HG03159 (cell line): ENCODE measurements around the gene CCDC178.
A peak's percentile ranks its signal among the peaks of the same experiment; 100 is the strongest.
"Not testable (repeated sequence)": the region's sequence is repeated elsewhere in the genome, so short reads cannot be mapped to it uniquely, and the experiment has no call there.

Source experiments
- ATAC-seq: cut with Tn5 transposase; IDR thresholded peaks from one replicate; pipeline ENCODE4 v1.9.1; 2021; ENCODE audit warnings: mild to moderate bottlenecking, moderate library complexity; ENCODE audit not compliant: unreplicated experiment

The CCDC178 gene

DNA sequence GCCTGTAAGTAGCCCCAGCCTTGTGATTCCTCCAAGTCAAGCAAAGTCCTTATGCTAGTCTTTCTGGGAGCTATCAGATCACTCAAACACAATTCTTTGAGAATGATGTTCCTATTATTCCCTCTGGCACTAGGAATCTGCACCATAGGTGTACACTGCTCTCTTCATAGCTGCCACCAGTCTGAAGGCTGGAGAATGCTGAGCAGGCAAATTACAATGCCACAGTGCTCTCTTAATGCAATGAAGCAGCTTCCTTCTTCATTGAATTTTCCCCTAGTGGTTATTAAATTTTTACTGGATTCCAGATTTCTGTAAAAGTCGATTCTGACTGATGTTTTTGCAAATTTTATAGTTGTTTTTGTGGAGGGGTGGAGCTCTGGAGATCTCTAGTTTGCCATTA, 84.8 kb downstream of the CCDC178 start:
- no peak for ATAC-seq

DNA sequence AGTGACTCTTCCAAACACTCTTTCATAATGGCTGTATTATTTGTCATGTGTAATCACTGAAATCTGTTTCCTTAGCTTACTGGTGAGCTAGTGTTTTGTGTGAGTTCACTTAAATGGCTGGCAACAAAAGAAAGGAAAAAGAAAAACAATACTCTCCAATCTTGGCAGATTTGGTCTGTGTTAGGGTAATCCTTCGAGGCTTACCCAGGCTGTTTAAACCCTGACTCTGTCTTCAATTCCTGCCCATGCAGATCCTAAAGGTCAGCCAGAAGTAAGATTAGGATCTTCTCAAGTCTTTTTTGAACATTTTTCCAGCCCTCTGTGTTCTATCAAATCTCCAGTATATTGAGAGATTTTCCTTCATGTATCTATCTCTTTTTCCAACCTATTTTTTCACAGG, 85.3 kb downstream of the CCDC178 start:
- ATAC-seq = no peak

DNA sequence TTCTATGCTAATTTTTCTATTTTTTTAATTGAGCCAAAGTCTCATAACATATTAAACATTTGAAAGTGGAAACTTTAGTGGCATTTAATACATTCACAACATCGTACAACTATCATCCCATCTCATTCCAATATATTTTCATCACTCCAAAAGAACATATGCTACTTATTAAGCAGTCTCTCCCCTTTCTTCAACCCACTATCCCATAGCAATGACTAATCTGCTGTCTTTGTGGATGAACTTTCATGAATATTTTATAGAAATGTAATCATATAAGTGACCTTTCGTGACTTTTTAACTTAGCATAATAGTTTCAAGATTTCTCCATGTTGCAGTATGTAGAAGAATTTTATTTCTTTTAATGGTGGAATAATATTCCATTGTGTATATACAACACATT, 90.3 kb downstream of the CCDC178 start:
- ATAC-seq = no peak

DNA sequence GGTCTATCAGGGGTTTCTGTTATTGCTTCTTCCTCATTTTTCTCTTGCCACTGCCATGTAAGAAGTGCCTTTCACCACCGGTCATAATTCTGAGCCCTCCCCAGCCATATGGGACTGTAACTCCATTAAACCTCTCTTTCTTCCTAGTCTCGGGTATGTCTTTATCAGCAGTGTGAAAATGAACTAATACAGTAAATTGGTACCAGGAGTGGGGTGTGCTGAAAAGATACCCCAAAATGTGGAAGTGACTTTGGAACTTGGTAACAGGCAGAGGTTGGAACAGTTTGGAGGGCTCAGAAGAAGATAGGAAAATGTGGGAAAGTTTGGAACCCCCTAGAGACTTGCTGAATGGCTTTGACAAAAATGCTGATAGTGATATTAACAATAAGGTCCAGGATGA, 100.8 kb downstream of the CCDC178 start:
- ATAC-seq = not testable (repeated sequence)

DNA sequence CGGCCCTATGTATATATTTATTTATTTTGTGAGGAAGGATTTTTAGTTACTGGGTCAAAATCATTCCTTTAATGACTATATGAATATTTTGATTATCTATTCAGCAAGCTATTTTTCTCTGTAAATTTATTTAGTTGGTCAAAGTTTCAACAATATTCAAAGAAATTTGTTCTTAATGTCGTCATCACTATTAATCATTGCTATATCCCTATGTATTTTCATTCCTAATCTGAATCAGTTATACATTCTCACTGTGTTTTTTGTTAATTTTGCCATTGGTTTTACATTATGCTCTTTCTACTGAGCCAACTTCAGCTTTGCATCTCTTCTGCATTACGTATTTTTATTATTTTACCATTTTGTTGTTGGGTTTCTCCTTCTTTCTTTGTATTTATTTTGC, 105.7 kb downstream of the CCDC178 start:
- no peak for ATAC-seq

DNA sequence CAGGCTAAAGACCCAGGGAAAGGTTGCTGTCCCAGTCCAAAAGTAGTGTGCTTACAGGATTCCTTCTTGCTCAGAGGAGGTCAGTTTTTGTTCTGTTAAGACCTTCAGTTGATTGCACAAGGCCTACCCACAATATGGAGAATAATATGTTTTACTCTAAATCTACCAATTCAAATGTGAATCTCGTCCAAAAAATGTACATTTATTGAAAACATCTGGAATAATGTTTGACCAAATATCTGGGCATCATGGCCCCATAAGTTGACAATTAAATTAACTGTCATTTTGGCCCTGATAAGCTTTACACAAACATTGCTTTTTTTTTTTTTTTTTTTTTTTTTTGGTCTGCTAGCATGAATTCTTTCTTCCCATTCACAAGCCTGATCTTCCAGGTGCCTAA, 109.8 kb downstream of the CCDC178 start:
- no peak for ATAC-seq

DNA sequence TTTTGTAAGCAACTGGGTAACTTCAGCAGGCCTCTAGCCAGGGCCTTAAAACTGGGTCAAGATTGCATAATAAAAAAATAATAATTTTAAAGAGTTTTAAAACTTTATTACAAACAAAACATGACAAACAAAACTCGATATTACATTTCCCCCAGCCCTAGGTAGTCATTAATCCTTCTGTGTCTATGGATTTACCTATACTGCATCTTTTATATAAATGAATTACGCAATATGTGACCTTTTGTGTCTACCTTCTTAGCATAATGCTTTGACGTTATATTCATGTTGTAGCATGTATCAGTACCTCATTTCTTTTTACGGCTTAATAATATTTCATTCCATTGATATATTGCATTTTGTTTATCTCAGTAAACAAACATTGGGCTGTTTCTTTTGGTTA, 113.5 kb downstream of the CCDC178 start:
- ATAC-seq = no peak

DNA sequence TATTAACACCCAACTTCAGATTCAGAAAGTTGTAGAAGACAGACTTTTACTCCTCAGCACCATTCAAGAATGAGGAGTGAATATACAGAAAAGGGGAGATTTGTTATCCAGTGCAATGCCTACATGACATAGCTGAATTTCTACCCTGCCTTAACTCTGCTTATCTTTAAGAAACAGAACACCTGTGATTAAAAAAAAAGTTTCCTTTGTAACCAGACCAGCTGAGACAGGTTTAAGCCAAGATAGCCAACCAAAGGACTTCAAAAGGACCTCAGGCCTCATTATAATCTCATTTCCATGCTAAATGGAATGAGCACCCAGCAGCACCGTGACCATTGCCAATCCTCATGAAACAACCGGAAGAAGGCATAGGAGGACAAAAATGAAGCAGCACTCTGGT, 122.9 kb downstream of the CCDC178 start:
- ATAC-seq = no peak

DNA sequence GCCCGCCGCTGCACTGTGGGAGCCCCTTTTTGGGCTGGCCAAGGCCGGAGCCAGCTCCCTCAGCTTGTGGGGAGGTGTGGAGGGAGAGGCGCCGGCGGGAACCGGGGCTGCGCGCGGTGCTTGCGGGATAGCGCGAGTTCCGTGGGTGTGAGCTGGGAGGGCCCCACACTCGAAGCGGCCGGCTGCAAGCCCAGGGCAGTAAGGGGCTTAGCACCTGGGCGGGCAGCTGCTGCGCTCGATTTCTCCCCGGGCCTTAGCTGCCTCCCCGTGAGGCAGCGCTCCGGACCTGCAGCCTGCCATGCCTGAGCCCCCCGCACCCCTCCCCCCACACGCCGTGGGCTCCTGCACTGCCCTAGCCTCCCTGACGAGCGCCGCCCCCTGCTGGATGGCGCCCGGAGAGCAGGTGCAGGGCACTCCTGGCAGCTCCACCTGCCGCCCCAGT, 124.4 kb downstream of the CCDC178 start:
- ATAC-seq = no peak

DNA sequence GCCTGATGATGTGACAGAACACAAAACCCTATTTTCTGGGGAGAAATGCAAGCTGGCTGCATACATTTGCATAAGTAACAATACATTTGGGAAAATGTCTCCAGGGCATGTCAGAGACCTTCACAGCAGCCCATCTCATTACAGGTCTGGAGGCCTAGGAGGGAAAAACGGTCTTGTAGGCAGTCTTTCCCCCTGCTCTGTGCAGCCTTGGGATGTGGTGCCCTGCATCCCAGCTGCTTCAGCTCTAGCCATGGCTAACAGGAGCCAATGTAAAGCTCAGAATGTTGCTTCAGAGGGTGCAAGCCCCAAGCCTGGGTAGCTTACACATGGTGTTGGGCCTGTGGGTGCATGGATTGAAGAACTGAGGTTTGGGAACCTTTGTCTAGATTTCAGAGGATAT, 133.0 kb downstream of the CCDC178 start:
- ATAC-seq = no peak

DNA sequence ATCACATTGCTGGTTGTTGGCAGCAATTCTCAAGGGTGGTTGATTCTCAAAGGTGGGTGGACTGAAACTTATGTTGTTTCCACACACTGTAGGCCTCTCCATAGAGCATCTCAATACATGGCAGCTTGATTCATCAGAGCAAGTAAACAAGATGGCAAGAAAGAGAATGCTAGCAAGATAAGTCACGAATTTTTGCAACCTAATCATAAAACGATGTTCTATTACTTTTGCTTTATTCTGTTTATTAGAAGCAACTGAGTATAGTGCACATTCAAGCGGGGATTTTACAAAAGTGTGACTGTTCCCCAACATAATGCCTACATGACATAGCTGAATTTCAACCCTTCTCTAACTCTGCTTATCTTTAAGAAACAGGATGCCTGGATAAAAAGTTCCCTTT, 136.2 kb downstream of the CCDC178 start:
- ATAC-seq = no peak

DNA sequence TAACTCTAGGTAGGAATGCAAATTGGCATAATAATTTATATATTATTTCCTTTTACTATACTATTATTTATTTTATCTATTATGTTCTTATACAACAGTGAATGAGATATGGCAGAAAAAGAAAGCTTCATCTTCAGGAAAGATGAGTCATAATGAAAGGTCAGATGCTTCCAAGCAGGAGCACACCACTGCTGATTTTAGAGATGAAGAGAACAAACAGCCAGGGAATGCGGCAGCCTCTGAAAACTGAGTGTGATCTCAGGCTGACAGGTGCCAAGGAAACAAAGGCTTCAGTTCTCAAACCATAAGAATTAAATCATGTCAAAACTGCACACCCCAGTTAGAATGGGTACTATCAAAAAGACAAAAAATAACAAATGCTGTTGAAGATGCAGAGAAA, 149.0 kb downstream of the CCDC178 start:
- ATAC-seq = no peak

DNA sequence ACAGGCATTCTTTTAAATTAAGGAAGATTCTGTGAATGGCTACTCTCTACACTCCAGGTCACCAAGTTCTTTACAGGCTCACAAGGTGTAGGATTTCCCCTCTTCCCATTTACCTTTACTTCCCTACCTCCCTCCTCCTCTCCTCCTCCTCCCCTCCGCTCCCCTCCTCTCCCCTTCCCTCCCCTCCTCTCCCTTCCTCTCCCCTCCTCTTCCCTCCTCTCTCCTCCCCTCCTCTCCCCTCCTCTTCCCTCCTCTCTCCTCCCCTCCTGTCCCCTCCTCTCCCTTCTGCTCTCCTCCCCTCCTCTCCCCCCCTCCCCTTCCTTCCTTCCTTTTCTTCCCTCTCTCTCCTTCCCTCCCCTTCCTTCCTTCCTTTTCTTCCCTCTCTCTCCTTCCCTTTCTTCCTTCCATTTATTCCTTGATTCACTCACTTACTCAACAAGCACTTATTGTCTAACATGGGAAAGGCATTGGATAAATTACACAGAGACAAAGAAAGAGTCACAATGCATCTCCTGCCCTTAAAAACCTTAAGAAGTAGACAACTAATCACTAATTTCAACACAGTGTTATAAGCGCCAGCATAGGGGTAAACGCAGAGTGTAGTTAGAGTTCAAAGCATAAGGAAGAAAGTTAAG, 152.3 kb downstream of the CCDC178 start:
- no peak for ATAC-seq

DNA sequence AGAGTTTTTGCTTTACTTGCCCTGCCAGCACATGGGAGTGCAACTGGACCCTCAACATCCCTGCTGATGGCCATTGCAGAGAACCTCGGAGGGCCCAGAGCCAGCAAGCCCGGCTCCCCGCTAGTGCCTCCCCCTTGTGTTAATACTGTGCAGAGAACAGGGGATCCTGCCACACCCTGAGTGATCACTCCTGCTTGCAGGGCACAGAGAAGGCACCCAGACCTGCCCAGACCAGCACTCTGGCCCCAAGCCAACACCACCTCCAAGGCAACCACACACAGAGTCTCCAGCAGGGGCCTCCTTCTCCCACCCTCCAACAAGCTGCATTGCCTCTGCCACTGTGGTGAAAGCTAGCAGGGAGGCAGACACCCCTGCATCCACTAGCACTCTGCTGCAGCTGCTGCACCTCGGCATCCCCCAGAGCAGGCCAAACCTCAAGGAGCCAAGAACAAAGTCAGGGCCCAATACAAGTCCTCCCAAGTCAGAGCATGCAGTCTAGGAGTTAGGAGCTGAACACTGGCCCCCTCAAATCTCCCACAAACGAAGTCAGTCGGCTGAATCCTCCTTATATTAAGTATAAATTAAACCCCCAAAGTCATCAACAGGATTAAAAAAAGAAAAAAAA, 157.7 kb downstream of the CCDC178 start:
- no peak for ATAC-seq

DNA sequence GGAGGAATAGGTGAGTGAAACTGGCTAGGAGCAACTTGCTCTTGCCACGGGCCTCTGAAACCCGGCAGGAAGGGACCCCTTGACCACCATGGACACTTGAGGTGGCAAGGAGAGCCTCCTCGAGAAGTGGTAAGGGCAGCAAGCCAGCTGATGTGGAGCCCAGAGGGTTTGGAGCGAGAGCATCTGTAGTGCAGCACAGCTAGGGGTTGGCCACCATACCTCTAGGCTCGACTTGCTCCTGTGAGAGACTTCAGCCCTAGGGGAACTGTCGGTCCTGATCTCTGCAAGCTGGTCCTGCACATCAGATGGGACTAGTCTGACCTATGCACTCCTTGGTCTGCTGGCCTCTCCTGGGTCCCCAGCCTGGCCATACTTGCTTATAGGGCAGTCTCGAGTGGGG, 158.4 kb downstream of the CCDC178 start:
- no peak for ATAC-seq

DNA sequence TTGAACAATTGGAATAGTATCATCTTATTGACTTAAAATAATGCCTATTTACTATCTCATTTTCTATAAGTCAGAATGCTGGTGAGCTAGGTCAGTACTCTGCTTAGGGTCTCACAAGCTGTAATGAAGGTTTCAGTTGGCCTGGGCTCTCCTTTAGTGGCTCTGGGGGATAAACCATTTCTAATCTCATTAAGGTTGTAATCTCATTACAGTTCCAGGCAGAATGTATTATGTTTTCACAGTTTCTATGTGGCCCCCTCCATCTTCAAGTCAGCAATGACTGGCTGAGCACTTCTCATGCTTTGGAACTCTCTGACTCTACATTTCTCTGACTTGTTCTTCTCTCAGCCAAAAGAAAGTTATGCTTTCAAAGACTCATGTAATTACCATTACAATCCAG, 163.1 kb downstream of the CCDC178 start:
- ATAC-seq = no peak

DNA sequence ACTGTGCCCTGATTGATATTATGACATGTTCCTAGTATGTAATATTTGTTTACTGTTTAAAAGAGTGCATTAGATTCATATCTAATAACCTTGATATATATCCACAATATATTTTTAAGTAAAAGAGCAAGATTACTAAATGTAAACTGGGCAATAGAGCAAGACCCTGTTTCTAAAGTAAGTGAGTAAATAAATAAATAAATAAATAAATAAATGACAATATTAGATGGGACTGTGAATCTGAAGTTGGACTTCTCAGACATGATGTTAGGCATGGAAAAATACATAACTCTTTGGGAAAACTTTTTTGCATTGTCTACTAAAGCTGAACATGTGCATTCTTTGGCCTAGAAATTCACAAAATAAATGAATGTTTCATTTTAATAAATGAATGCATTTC, 164.7 kb downstream of the CCDC178 start:
- ATAC-seq = no peak

DNA sequence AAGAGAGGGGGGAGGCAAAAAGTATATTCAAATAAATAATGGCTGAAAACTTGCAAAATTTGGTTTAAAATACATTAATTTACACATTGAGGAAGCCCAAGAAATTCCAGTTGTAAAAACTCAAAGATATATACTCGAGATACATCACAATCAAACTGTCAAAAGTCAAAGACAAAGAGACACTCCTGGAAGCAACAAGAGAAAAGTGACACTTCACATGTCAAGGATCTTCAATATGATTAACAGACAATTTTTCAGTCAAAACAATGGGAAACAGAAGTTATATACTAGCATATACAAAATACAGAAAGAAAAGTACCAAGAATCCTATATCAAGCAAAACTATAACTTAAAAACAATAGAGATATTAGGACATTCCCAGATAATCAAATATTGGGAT, 170.2 kb downstream of the CCDC178 start:
- ATAC-seq = no peak

DNA sequence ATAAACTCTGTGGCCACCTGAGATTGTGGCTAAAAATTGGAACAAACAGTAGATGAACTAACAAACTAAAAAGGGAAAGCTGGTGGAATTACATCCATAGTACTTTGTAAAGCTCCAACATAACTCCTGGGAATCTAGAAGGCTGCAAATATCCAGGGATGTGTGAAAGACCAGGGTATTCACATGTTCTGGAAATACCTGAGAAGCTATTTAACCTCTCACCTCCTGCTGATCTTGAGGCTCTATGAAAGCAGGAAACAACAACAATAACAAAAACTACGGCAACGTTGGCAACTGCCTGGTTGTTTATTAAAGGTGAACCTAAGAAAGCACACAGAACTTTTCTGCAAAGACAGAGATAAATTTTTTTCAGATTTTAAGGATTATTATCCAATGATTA, 171.3 kb downstream of the CCDC178 start:
- ATAC-seq = no peak

DNA sequence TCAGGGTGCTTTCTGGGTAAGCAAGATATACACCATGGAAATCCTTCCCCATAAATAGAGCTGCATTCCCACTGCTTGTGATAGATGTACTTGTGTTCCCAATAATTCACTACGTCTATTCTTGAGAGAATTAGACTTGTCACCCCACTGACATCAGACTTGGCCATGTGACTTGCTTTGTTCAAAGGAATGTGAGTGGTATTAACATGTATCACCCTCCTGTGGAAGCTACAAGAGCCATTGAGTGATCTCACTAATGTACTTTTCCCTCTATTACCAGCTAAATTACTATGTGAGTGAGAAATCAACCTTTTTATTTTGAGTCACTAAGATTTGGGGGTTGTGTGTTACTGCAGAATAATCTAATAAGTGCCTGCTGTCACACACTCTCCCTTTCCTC, 176.0 kb downstream of the CCDC178 start:
- ATAC-seq = no peak

DNA sequence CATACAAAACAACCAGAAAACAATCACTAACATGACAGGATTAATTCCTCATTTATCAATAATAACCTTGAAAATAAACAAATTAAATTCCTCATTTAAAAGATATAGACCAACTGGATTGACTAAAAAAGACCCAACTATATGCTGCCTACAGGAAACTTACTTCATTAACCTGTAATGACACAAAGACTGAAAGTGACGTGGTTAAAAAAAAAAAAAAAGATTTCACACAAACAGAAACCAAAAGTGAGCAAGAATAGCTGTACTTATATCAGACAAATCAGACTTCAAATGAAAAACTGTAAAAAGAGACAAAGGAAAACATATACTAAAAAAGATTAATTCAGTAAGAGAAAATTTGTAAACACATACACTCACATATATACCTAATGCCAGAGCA, 201.2 kb downstream of the CCDC178 start:
- ATAC-seq = no peak

DNA sequence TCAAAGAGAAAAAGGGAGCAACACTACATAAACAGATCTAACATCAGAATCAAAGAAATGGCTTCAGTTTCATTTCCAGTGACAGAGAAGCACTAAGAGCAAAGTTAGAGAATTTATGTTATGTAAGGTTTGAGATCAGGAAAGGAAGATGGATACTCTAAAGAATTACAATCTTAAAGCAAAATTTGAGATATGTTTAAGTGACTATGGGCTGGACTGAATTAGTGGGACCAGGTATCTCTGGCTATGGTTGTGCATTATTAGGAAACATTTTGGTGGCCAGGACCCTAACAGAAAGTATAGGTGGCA, 208.2 kb downstream of the CCDC178 start:
- ATAC-seq = peak; percentile 28
